K562 (cell line): Measurements from ENCODE around the gene DNM1. TPM values are rescaled to one million over a fixed set of nuclear protein-coding genes. Genes with fewer than 3 reads are reported as not detected.

Source experiments
- ATAC-seq: fragments of 200-7000 bp; cut with Tn5 transposase; 3 replicates; pipeline ENCODE4 v1.9.1; 2020; ENCODE audit warnings: moderate library complexity
- BruUV-seq: library from RNA; stranded (reverse); fragments of 400-500 nt; replicated peaks from 2 replicates; lab custom pipeline; 2021; lab: Mats Ljungman, UMichigan
- CTCF ChIA-PET: fragments of 300-600 bp; formaldehyde crosslinking; extraction: SDS; loops from one replicate; lab custom pipeline; 2021; ENCODE audit warnings: low intra/inter-chr PET ratio; lab: Yijun Ruan, JAX
- POLR2A ChIA-PET: fragments of 300-600, 350-650 bp; sonication (Branson Sonifier 250); formaldehyde crosslinking; extraction: SDS; loops from one replicate; lab custom pipeline; 2021; ENCODE audit warnings: antibody characterized with exemption, inconsistent platforms; lab: Yijun Ruan, JAX
- DNase-seq, 4 experiments: peaks; one replicate each; pipeline versions ENCODE4 v3.0.0 to v3.0.0-alpha.2; 2011 to 2018; ENCODE audit warnings: low spot score in 3 of 4, mixed read lengths in 3 of 4; ENCODE audit errors: extremely low read depth in 1 of 4
- FAIRE-seq: peaks from 2 replicates; lab custom pipeline; 2011; peaks lifted over from hg19 to GRCh38; lab: Jason Lieb, UNC
- H2AFZ ChIP-seq: 2 replicates; pipeline ENCODE4 v1.6.0; 2011; ENCODE audit warnings: low read depth, low read length, control low read depth, inconsistent platforms
- H3K27ac ChIP-seq: fragments of 200-600 bp; 3 replicates; pipeline ENCODE4 v1.8.0; 2011; ENCODE audit warnings: low read depth, mild to moderate bottlenecking, control low read depth, inconsistent platforms, low read length, moderate library complexity, mixed read lengths; ENCODE audit errors: extremely low read depth
- H3K27me3 ChIP-seq, 2 experiments: fragments of 300-600 bp in 1 of 2; 2 replicates in 1 of 2; 3 replicates in 1 of 2; pipeline versions ENCODE4 v1.6.0 to v1.8.0; 2011; ENCODE audit warnings: inconsistent platforms in 2 of 2, low read length in 2 of 2, mild to moderate bottlenecking in 1 of 2, mixed read lengths in 1 of 2, moderate library complexity in 1 of 2; ENCODE audit not compliant: control insufficient read depth in 2 of 2, insufficient read depth in 2 of 2
- H3K36me3 ChIP-seq: fragments of 300-600 bp; 3 replicates; pipeline ENCODE4 v1.8.0; 2011; ENCODE audit warnings: mild to moderate bottlenecking, low read length, inconsistent platforms; ENCODE audit not compliant: control insufficient read depth, insufficient read depth
- H3K4me1 ChIP-seq, 2 experiments: fragments of 200-600 bp in 1 of 2; replicated peaks in 1 of 2; 2 replicates in 1 of 2; 3 replicates in 1 of 2; pipeline versions ENCODE4 v1.5.1 to v1.8.0; 2011; ENCODE audit warnings: inconsistent platforms in 2 of 2, low read length in 2 of 2, mild to moderate bottlenecking in 1 of 2, mixed read lengths in 1 of 2, moderate library complexity in 1 of 2; ENCODE audit not compliant: control insufficient read depth in 2 of 2, insufficient read depth in 2 of 2
- H3K4me2 ChIP-seq: 2 replicates; pipeline ENCODE4 v1.6.1; 2011; ENCODE audit warnings: low read length, control low read depth, inconsistent platforms, mixed read lengths; ENCODE audit not compliant: insufficient read depth
- H3K4me3 ChIP-seq: fragments of 200-600 bp; sonication (generic), shearing (Covaris generic); 2 replicates; pipeline ENCODE4 v1.5.1; 2016; ENCODE audit warnings: control low read depth, inconsistent platforms
- H3K79me2 ChIP-seq: fragments of 200-600 bp; 3 replicates; pipeline ENCODE4 v1.8.0; 2011; ENCODE audit warnings: low read length, inconsistent platforms; ENCODE audit not compliant: control insufficient read depth, insufficient read depth
- H3K9ac ChIP-seq, 2 experiments: 2 replicates each; pipeline versions ENCODE4 v1.6.0 to v1.6.1; 2011; ENCODE audit warnings: low read depth in 2 of 2, low read length in 2 of 2, control low read depth in 1 of 2, inconsistent platforms in 1 of 2, mild to moderate bottlenecking in 1 of 2, mixed read lengths in 1 of 2; ENCODE audit not compliant: insufficient read depth in 1 of 2
- H3K9me1 ChIP-seq: one replicate; pipeline ENCODE4 v1.6.0; 2011; ENCODE audit warnings: inconsistent platforms, mild to moderate bottlenecking, low read length, moderate library complexity; ENCODE audit not compliant: control insufficient read depth, insufficient read depth
- H3K9me3 ChIP-seq: replicated peaks from 2 replicates; pipeline ENCODE4 v1.5.1; 2011; ENCODE audit warnings: low read depth, low read length, inconsistent platforms; ENCODE audit not compliant: control insufficient read depth, insufficient read depth
- H4K20me1 ChIP-seq: replicated peaks from 2 replicates; pipeline ENCODE4 v1.6.1; 2011; ENCODE audit warnings: low read length, inconsistent platforms, mixed read lengths; ENCODE audit not compliant: control insufficient read depth, insufficient read depth
- CEBPB ChIP-seq: fragments of 450-650 bp; IDR thresholded peaks from 2 replicates; pipeline ENCODE4 v1.6.1; 2016; ENCODE audit warnings: missing genetic modification characterization, missing compliant biosample characterization
- CEBPG ChIP-seq, 3 experiments: fragments of 200-800 bp in 1 of 3; sonication (Bioruptor generic) in 1 of 3; sonication (generic) in 1 of 3; formaldehyde crosslinking in 1 of 3; IDR thresholded peaks in 2 of 3; conservative IDR thresholded peaks in 1 of 3; 2 replicates each; pipeline versions ENCODE4 v1.6.1 to v1.8.0; 2016 to 2022; ENCODE audit warnings: missing compliant biosample characterization in 2 of 3, missing genetic modification characterization in 2 of 3, mild to moderate bottlenecking in 1 of 3, missing genetic modification reagents in 1 of 3
- ETS2 ChIP-seq: IDR thresholded peaks from 2 replicates; pipeline ENCODE4 v1.6.1; 2016; ENCODE audit warnings: borderline replicate concordance, missing genetic modification characterization, mild to moderate bottlenecking, moderate library complexity, missing compliant biosample characterization; ENCODE audit not compliant: poor library complexity, severe bottlenecking
- FIP1L1 ChIP-seq: fragments of 200-400 bp; formaldehyde crosslinking; IDR thresholded peaks from 2 replicates; pipeline ENCODE4 v1.6.1; 2018; ENCODE audit warnings: mild to moderate bottlenecking, low read depth, low read length; ENCODE audit not compliant: poor library complexity, severe bottlenecking
- FOSL1 ChIP-seq: fragments of 200-800 bp; sonication (Bioruptor generic); conservative IDR thresholded peaks from 2 replicates; pipeline ENCODE4 v1.6.1; 2016; ENCODE audit warnings: missing genetic modification characterization, missing compliant biosample characterization
- JUN ChIP-seq, 2 experiments: sonication (generic) in 1 of 2; formaldehyde crosslinking in 1 of 2; IDR thresholded peaks; 2 replicates each; pipeline versions ENCODE4 v1.6.1 to v1.8.0; 2012 to 2022; ENCODE audit warnings: borderline replicate concordance in 2 of 2, mild to moderate bottlenecking in 2 of 2, improper control_type of control experiment in 1 of 2, low read depth in 1 of 2, low read length in 1 of 2, missing genetic modification reagents in 1 of 2
- JUND ChIP-seq, 2 experiments: IDR thresholded peaks; 2 replicates in 1 of 2; 3 replicates in 1 of 2; pipeline ENCODE4 v1.6.1; 2011; ENCODE audit warnings: borderline replicate concordance in 2 of 2, low read depth in 2 of 2, low read length in 2 of 2, improper control_type of control experiment in 1 of 2, missing biosample characterization in 1 of 2, missing genetic modification characterization in 1 of 2, missing genetic modification reagents in 1 of 2
- KAT8 ChIP-seq: fragments of 450-650 bp; IDR thresholded peaks from 2 replicates; pipeline ENCODE4 v1.6.1; 2016; ENCODE audit warnings: low read depth, mild to moderate bottlenecking
- KDM1A ChIP-seq, 2 experiments: fragments of 450-650 bp; IDR thresholded peaks; 2 replicates each; pipeline ENCODE4 v1.6.1; 2016; ENCODE audit warnings: mild to moderate bottlenecking in 2 of 2
- MTA2 ChIP-seq: fragments of 450-650 bp; IDR thresholded peaks from 2 replicates; pipeline ENCODE4 v1.6.1; 2016; ENCODE audit warnings: low read depth
- MYBL2 ChIP-seq, 2 experiments: fragments of 450-650 bp in 1 of 2; sonication (generic) in 1 of 2; formaldehyde crosslinking in 1 of 2; IDR thresholded peaks; 2 replicates each; pipeline versions ENCODE4 v1.6.1 to v1.8.1; 2017 to 2022; ENCODE audit warnings: borderline replicate concordance in 1 of 2, inconsistent platforms in 1 of 2, low read depth in 1 of 2, mild to moderate bottlenecking in 1 of 2, missing genetic modification reagents in 1 of 2, moderate library complexity in 1 of 2
- RBM14 ChIP-seq: fragments of 200-400 bp; formaldehyde crosslinking; IDR thresholded peaks from 2 replicates; pipeline ENCODE4 v1.6.1; 2018; ENCODE audit warnings: low read depth, mild to moderate bottlenecking, low read length, moderate library complexity, borderline replicate concordance; ENCODE audit not compliant: insufficient read depth
- ZC3H11A ChIP-seq: IDR thresholded peaks from 2 replicates; pipeline ENCODE4 v1.6.1; 2012; ENCODE audit warnings: low read depth, low read length, improper control_type of control experiment
- ZNF717 ChIP-seq: fragments of 250-450 bp; sonication (Bioruptor Pico); IDR thresholded peaks from 2 replicates; pipeline ENCODE4 v1.5.0; 2021
- ZNF75A ChIP-seq: fragments of 450-650 bp; formaldehyde crosslinking; IDR thresholded peaks from 2 replicates; pipeline ENCODE4 v1.4.0; 2020; ENCODE audit warnings: mild to moderate bottlenecking
- WGBS: fragments of 100-300 bp; shearing (Covaris generic); methylation state at CpG from one replicate; pipeline ENCODE4 v1.1.6; 2016; ENCODE audit warnings: low coverage, mixed read lengths; ENCODE audit not compliant: insufficient coverage; ENCODE audit errors: missing lambda C conversion rate; 5-methylcytosine and 5-hydroxymethylcytosine counted together
- in situ Hi-C: fragments of 300-500 bp; cut with MboI; formaldehyde crosslinking; loops from 4 replicates; pipeline ENCODE4 v1.15.0; 2018; ENCODE audit warnings: inconsistent platforms, mixed read lengths
- intact Hi-C: fragments of 100-400 bp; cut with micrococcal nuclease; formaldehyde crosslinking; loops from 2 replicates; pipeline ENCODE4 v1.14.2; 2022
- polyA plus RNA-seq, 8 experiments: library from polyadenylated mRNA; depleted of rRNA in 4 of 8; stranded (reverse) in 5 of 8; unstranded in 3 of 8; fragments of >200 nt; fragmentation: Nextera tagmentation in 2 of 8; fragmentation: Illumina TruSeq in 1 of 8; extraction: Ambion mirVana in 2 of 8; extraction: Trizol in 1 of 8; gene quantifications; 2 replicates each; pipeline versions ENCODE4 v1.2.1 to v1.2.3, GENCODE V29; 2011 to 2014; ENCODE audit warnings: inconsistent platforms in 1 of 8, missing spikeins in 1 of 8
- total RNA-seq, 7 experiments: library from RNA; depleted of rRNA in 6 of 7; stranded (reverse); fragments of >200 nt in 6 of 7; fragmentation: Illumina TruSeq in 2 of 7; extraction: Trizol in 2 of 7; gene quantifications; 2 replicates each; pipeline versions ENCODE4 v1.2.1 to v1.2.3, GENCODE V29; 2011 to 2021; ENCODE audit warnings: low replicate concordance in 1 of 7
- TF ChIP-seq, protein P1 (sequence below): sonication (generic); formaldehyde crosslinking; IDR thresholded peaks from 2 replicates; pipeline ENCODE4 v1.8.1; 2023; ENCODE audit warnings: mild to moderate bottlenecking, missing genetic modification reagents
- TF ChIP-seq, protein P2 (sequence below), 2 experiments: fragments of 450-650 bp in 1 of 2; sonication (generic) in 1 of 2; formaldehyde crosslinking in 1 of 2; IDR thresholded peaks in 1 of 2; conservative IDR thresholded peaks in 1 of 2; 2 replicates each; pipeline versions ENCODE4 v1.6.1 to v1.8.1; 2016 to 2023; ENCODE audit warnings: mild to moderate bottlenecking in 2 of 2, moderate library complexity in 2 of 2, inconsistent platforms in 1 of 2, missing genetic modification reagents in 1 of 2

Gene DNM1
- total and polyA plus RNA-seq, 9 of the 15 experiments (the other 6 are each of a cell fraction or from before 2014, with no cell fraction given): 0.39 to 23.1 (median 9.1) TPM

DNA sequence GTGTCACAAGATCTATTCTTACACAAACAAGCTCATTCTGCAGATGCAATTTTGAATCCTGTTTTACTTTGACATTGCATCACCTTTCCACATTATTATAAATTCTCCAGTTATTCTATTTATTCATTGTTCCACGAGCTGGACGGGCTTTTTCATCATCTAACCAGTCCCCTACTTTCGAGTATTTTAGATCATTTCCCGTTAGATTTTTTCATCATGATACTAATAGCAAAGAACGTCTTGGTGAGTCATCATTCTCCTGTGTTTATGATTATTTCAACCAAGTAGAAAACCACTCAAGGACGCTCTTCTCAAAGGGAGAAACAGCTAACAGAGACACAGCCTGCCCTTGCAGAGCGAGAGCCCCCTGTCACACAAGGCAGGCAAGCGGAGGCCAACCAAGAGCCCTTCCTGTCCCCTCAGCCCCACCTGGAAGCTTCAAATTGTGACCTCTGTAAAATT lies 28.0 kb upstream of the DNM1 start:
- H3K36me3 ChIP-seq: peaks cover 82% of the 10 kb centered on the region
- no peak for DNase-seq
- TF ChIP-seq KAT8: no peak
- TF ChIP-seq JUN (IDR thresholded peaks at IDR 0.05; ENCODE audit: borderline replicate concordance, low read depth, low read length): no peak
- peak; percentile 45; the same call in 1 of the 2 replicates for TF ChIP-seq JUN (CRISPR knock-in tag; IDR thresholded peaks at IDR 0.05; ENCODE audit: borderline replicate concordance)
- TF ChIP-seq, protein P1, sequence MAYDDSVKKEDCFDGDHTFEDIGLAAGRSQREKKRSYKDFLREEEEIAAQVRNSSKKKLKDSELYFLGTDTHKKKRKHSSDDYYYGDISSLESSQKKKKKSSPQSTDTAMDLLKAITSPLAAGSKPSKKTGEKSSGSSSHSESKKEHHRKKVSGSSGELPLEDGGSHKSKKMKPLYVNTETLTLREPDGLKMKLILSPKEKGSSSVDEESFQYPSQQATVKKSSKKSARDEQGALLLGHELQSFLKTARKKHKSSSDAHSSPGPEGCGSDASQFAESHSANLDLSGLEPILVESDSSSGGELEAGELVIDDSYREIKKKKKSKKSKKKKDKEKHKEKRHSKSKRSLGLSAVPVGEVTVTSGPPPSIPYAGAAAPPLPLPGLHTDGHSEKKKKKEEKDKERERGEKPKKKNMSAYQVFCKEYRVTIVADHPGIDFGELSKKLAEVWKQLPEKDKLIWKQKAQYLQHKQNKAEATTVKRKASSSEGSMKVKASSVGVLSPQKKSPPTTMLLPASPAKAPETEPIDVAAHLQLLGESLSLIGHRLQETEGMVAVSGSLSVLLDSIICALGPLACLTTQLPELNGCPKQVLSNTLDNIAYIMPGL (CRISPR knock-in tag): no peak
- TF ChIP-seq RBM14: no peak
- 0 out of 2 replicates have a peak, but pooled peaks have one; percentile 14 for TF ChIP-seq CEBPG (CRISPR knock-in tag; IDR thresholded peaks at IDR 0.05)
- peak; percentile 83 to 86 for TF ChIP-seq CEBPG (tag; conservative IDR thresholded peaks at IDR 0.05 in 1 of 2, IDR thresholded peaks at IDR 0.05 in 1 of 2)
- TF ChIP-seq, protein P2, sequence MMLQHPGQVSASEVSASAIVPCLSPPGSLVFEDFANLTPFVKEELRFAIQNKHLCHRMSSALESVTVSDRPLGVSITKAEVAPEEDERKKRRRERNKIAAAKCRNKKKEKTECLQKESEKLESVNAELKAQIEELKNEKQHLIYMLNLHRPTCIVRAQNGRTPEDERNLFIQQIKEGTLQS (IDR thresholded peaks at IDR 0.05): peak; percentile 88
- TF ChIP-seq, protein P2 (CRISPR knock-in tag; conservative IDR thresholded peaks at IDR 0.05): no peak
- TF ChIP-seq KDM1A (IDR thresholded peaks at IDR 0.05): no peak
- TF ChIP-seq MYBL2 (IDR thresholded peaks at IDR 0.05; ENCODE audit: low read depth): no peak
- no peak for TF ChIP-seq MYBL2 (CRISPR knock-in tag; IDR thresholded peaks at IDR 0.05; ENCODE audit: borderline replicate concordance)
- peak; percentile 42; the same call in 1 of the 2 replicates for TF ChIP-seq FOSL1 (tag)
- TF ChIP-seq ZC3H11A: no peak
- TF ChIP-seq ZNF75A: no peak
- no peak for TF ChIP-seq MTA2
- peak; percentile 79 for TF ChIP-seq CEBPB
- 0 out of 2 replicates have a peak, but pooled peaks have one; percentile 21 for TF ChIP-seq JUND (IDR thresholded peaks at IDR 0.05; ENCODE audit: borderline replicate concordance, low read depth, low read length)
- TF ChIP-seq JUND (tag; IDR thresholded peaks at IDR 0.05; ENCODE audit: borderline replicate concordance, low read depth, low read length): no peak; the same call in 2 of the 3 replicates
- no peak for TF ChIP-seq ETS2 (tag)
- TF ChIP-seq FIP1L1: no peak
- no peak for TF ChIP-seq ZNF717 (CRISPR knock-in tag)

More for the DNA sequence above, 28.0 kb upstream of the DNM1 start:
- 68% methylated on average over 8 of the region's 8 CpGs for WGBS
- POLR2A ChIA-PET: interaction anchor here (0.7 to 12.6 kb wide), 7 partner anchors 9 to 24 kb away, joined by 3 to 155 read pairs (median 4); partner anchors contain the start of genes BBLN and CIZ1
- intact Hi-C loops (no loop called here), in situ Hi-C loops (loop anchor here (10.0 kb wide), 1 partner anchor 520 kb away; no protein-coding TSS in a partner anchor)
- Histone ChIP-seq H3K27ac (peak overlapping the region; percentile 5; the same call in 1 of the 3 replicates), H3K79me2 (no peaks in the 10 kb centered on the region), H2AFZ (no peak overlapping the region), H3K9me1 (no peaks in the 10 kb centered on the region), H3K4me3 (no peak overlapping the region), H3K4me2 (no peak overlapping the region), H3K27me3 (no peaks in the 10 kb centered on the region), H3K9me3 (no peaks in the 10 kb centered on the region), H3K4me1 (peaks cover 0 to 24% of the 10 kb centered on the region in 2 experiments; a peak in 3 of 5 replicates), H3K9ac (peak overlapping the region in 1 of 2 experiments; percentile 31; a peak in 1 of 4 replicates), H4K20me1 (peaks cover 3% of the 10 kb centered on the region; the same call in 1 of the 2 replicates)
- CTCF ChIA-PET: no interaction called here
- no TSS peak for BruUV-seq
- FAIRE-seq (no peak), ATAC-seq (no peak)
